ENCODE results near the gene SNRPD3. TPM values are rescaled to one million over a fixed set of nuclear protein-coding genes. Genes with fewer than 3 reads are reported as not detected.
A peak's percentile ranks its signal among the peaks of the same experiment; 100 is the strongest.
"Not testable (repeated sequence)": the region's sequence is repeated elsewhere in the genome, so short reads cannot be mapped to it uniquely, and the experiment has no call there.

Gene SNRPD3
- total RNA-seq, 2 donors from 2014 or later: 60.3 to 70.8 TPM

DNA sequence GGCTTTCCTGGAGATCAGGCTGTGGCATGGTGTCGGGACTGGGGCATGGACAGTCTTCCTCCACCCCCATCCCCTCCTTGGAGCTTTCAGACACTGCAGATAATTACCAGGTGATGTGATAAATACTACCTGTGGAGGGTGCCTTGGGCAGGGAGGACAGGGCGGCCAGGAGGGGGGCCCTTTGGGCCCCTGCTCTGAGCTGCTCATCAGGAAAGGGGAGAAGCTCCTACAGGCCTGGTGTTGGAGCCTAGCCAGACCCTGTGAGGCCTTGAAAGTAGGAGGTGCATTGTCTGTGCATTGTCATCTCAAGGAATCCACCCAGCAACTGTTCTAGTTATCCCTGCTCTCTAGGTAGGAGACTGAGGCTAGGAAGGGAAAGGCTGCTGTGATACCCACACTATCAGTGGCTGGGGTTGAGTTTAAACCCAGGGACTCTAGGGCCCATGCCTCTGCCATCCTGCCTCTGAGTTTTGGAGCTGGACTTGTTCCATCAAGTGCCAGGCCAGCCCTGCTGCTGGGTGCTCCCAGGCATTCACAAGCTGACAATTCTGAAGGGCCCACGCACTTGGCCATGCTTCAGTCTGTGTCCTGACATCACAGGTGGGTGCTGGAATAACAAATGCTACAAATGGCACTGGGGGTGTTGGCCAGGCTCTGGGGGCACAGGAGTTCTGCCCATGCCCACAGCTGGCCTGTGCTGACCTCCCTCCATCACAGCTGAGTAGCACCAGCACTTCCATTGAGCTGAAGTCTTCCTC, 44.3 kb downstream of the SNRPD3 start:
- intact Hi-C loops (cut with DNase I, micrococcal nuclease); ATAC-seq; DNase-seq: not testable (repeated sequence)

DNA sequence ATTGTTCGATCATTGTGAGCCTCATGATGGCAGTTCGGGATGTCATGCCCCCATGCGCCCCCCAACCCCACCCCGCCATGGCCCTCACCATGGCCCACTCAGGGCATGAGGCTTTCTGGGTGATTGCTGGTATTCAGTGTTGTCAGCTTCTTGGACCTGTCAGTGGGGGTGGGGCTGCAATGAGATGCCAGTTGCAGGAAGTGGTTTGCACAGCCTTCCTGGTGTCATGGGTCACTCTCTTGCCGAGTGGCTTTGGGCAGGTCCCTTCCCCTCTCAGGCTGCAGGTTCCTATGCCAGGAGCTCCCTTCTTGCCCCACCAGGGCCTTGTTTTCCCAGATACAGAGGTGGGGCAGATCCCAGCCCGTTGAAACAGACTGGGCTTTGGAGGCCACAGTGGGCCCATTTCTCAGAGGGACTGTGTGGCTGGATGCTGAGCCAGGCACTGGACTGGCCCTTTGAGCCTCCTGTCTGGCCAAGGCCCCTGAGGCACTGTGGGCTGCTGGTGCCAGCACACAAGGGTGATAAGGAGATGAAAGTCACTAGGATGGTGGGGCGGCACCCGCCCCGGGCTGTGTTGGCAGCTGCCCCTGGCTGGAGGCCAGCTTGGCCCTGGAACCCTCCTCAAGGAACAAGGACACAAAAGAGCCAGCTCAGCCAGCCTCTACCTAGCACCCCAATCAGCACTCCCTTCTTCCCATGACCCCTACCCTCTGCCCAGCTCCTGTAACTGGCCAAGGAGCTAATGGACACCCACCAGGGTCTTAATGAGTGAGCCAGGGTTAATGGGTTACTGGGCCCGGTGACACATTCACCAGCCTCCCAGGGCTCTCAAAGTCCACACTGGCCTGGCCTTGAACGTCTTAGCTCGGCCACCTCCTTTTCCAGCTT, 45.7 kb downstream of the SNRPD3 start:
- DNase-seq: peak; percentile 85 to 90
- intact Hi-C loops (cut with DNase I, micrococcal nuclease): no loop called here

GRCh38 chr22:24602105-24602749, 46.4 kb downstream of the SNRPD3 start:
- intact Hi-C loops (cut with DNase I, micrococcal nuclease); DNase-seq; ATAC-seq: not testable (repeated sequence)

More for the DNA sequence above, 45.7 kb downstream of the SNRPD3 start:
- ATAC-seq: peak; percentile 76

GRCh38 chr22:24602847-24603769, 47.3 kb downstream of the SNRPD3 start, which contains the start of gene GGT1:
Gene GGT1 (plus strand): TSS chr22:24603193. CDS start chr22:24611082, 7,889 bp downstream.
- ATAC-seq (peak; percentile 54), DNase-seq (peak in 1 of 2 donors; percentile 45)
- intact Hi-C loops (cut with DNase I, micrococcal nuclease): not testable (repeated sequence)

DNA sequence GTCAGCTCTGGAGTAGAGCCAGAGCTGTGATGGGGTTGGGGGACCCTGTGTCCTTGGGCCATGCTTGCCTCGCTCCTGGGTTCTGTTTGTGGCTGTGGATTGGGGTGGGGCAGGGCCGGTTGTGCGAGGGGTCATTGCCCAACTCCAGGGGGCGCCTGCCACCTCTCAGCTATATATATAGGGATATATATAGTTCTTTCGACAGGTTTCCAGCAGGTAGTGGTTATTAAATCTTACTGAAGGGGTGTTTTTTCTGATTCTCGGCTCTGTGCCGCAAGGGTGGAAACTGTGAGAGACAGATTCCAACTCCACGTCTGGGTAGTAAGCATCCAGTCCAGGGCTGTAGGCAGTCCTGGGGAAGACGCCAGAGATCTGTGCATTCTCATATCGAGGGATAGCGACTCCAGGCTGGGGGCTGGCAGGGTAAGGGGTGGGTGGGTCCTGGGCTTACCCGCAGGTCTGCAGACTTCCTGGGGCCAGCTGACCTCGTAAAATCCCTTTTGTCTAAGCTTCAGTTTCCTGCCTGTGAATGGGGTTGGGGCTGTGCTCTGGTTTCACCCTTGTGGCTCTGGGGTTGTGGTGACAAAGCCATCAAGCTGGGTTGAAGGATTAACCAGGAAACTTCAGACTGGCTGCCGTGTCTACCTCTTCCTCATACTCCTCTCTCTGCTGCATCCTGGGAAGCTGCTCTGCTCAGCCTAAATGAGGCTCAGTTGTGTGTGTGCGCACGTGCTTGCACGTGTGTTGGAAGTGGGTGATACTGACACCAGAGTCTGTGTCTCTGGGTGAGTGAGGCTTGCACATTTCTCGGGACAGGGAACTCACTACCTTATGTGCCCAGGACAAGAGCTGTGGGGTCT, 48.2 kb downstream of the SNRPD3 start:
- intact Hi-C loops (cut with DNase I, micrococcal nuclease): not testable (repeated sequence)
- DNase-seq (peak in 1 of 2 donors; percentile 63), ATAC-seq (peak; percentile 48)

DNA sequence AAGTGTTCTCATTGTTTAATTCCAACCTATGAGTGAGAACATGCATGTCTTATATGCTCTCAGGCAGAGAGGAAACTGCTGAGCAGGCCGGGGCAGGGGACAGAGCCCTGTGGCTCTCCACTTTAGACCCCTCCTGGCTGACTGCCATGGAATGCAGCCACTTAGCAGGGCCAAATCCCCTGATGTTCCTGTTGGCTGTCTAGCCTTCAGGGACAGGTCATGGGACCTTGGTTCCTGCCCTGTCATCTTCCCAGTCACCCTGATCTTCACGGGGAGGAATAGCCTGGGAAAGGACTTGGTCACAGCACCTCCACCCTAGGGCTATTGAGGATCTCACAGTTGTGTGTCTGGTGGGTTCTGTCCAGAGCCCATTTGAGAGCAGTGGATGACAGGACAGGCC, 50.5 kb downstream of the SNRPD3 start:
- DNase-seq; ATAC-seq; intact Hi-C loops (cut with DNase I, micrococcal nuclease): not testable (repeated sequence)

DNA sequence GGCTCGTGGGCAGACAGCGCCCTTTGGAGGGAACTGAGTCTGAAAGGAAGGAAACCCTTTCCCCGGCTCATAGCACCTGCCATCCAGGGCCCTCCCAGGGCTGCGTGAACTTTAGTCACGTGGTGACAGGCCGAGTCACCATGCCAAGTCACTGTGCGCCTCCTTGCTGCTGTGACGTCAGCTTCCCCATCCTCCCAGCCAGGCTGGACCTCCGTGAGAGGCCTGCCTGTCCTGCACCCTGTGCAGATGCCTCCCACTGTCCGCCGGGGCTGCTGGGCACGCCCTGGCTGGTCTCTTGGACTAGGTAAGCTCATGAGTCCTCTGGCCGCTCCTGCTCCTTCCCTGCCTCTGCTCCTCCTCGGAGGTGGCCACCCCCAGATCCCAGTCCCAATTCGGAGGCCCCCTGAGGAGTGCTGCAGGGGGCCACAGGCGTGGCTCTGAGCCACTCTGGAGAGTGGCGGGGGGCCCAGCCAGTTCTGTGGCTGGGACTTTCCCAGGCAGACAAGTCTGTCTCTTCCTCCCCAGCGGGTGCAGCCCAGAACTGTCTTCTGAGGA, 51.7 kb downstream of the SNRPD3 start:
- DNase-seq (peak; percentile 48 to 70), ATAC-seq (peak; percentile 7)
- intact Hi-C loops (cut with DNase I, micrococcal nuclease): not testable (repeated sequence)

DNA sequence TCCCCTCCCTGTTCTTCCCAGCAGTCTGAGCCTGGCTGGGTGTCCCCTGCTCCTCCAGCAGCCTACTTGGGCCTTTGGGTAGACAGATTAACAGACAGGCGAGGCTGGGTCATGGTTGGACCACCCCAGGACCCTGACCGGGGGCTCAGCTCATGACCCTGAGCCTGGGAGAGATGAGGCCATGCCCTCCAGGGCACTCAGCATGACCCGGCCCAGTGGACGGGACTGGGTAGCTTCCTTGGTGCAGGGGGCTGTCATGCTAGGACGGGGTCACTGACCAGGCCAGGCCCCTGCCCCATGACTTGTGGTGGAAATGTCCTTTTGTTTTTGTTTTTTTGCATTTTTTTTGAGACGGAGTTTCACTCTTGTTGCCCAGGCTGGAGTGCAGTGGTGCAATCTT, 52.5 kb downstream of the SNRPD3 start:
- DNase-seq; intact Hi-C loops (cut with DNase I, micrococcal nuclease); ATAC-seq: not testable (repeated sequence)

DNA sequence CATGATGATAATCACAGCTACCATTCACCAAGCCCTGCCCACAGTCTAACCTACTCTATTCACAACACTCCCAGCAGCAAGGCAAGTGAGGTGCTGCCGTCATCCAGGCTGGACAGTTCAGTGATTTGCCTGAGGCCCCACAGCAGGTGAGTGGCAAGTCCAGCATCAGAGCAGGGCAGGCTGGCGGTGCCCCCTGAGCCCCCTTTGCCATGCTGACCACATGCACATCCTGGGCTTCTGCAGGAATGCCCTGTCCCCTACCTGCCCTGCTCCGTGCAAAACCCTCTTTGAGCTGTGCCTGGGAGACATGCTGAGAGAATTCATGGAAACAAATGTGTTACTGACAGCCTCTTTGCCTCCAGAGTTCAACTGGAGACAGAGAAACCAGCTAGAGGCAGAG, 54.1 kb downstream of the SNRPD3 start:
- intact Hi-C loops (cut with DNase I, micrococcal nuclease); ATAC-seq; DNase-seq: not testable (repeated sequence)

GRCh38 chr22:24614794-24615193, 59.0 kb downstream of the SNRPD3 start:
- DNase-seq; intact Hi-C loops (cut with DNase I, micrococcal nuclease); ATAC-seq: not testable (repeated sequence)

- intact Hi-C loops (cut with DNase I, micrococcal nuclease); DNase-seq; ATAC-seq: not testable (repeated sequence)
Measured at GRCh38 chr22:24621244-24621643, 65.4 kb downstream of the SNRPD3 start.

GRCh38 chr22:24622596-24622995, 66.8 kb downstream of the SNRPD3 start:
- intact Hi-C loops (cut with DNase I, micrococcal nuclease); ATAC-seq; DNase-seq: not testable (repeated sequence)

Other genes with a start within 250 kb of the SNRPD3 start
- 1 to 10 TPM; 2.5 to 4.0 TPM for gene ADORA2A, start 128.4 kb upstream of the SNRPD3 start, total RNA-seq
- gene UPB1, start 60.7 kb upstream of the SNRPD3 start, total RNA-seq: under 1 TPM in 1 of 2 donors, not detected in 1; 0.08 TPM
- gene GUCD1, start 861 bp upstream of the SNRPD3 start, total RNA-seq: 100 to 1,000 TPM; 219 to 241 TPM
- gene LRRC75B, start 37.1 kb downstream of the SNRPD3 start, total RNA-seq: 10 to 100 TPM in 1 of 2 donors, 1 to 10 TPM in 1; 9.5 to 15.2 TPM
- 100 to 1,000 TPM in 1 of 2 donors, 1 to 10 TPM in 1; 9.6 to 195 TPM for gene GGT1, start 47.2 kb downstream of the SNRPD3 start, total RNA-seq
- gene PIWIL3, start 218.7 kb downstream of the SNRPD3 start, total RNA-seq: not detected